ENCODE results near the gene LMO7.

Gene LMO7

DNA sequence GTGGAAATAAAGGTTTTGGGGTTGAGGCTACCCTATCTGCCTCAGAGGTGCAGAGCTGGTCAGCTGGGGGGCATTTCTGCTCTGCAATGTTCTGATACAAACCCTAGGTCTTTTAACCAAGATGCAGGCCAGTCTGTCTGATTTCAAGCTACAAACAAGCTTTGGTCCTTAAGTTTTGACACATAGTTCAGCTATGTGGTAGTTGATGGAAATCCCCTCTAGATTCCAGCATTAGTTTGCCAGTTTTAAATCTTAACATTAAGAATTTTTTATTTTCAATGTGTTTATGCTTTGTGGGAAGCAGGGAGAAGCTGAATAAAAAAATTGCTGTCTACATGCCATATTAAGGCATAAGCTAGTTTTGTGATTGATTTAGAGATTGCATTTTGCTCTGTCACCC, 225.7 kb downstream of the LMO7 start:
- no peak for DNase-seq

DNA sequence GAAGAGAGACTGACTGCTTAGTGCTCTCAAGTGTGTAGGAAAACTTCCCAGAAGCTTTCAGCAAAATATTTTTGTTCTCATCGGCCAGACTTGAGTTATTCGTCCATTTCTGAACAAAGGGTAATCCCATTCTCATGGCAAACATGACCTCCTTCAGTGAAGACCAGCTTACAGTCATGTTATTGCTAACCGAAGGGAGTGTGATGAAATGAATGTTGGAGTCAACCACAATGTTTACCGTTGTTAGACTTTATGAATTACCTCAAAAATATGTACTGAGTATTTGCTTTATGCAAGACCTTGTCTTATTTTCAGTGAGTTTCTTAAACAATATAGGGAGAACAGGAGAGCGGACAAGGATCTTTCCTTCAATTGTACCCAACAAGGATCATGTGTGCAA, 228.6 kb downstream of the LMO7 start:
- DNase-seq, result no peak

DNA sequence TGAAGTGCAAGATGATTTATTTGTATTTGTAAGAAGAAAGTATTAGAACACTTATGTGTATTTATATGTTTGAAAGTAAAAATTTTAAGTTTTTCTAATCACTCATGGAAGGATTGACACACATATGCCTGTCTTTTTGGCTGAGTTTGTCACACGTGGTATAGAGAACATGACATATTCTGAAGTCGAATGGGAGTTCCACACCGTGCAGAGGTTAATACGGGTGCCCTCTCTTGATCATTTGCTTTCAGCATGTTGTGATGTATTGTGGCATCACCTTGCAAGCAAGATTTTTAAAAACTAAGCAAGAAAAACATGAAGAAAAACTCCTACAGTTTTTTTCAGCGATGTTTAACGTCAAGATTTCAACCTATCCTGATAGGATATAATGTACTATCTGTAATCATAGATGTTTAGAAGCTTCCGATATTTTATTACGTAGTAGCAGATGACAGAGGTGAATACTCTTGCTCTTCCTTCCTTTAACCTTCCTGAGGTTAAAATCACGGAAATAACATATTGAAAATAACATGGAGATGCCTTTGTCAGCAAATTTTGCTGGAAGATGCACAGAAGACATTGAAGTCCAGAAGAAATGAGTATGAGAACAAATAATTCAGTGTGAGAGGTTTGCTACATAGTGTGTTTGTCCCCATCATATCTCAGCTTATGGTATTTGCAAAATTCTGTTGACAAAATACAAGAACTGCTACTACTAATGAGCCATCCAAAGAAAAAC, 231.4 kb downstream of the LMO7 start:
- DNase-seq, result no peak

DNA sequence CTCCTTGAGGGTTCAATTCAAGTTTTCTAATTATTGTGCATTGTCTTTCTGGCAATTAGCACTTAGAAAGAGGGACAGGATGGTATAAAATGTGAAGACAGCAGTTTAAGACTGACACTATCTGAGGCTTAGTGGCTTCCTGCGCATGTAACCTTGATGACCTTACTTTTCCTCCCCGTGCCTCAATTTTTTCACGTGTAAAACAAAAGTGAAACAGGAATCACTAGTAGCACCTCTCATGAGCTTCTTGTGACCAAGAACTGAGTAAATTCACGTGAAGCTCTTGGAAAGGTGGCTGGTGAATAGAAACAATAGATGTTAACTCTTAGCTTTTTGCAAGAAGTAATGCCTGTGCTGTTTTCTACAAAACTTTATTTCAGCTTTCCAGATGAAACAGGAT, 233.9 kb downstream of the LMO7 start:
- DNase-seq, result no peak

DNA sequence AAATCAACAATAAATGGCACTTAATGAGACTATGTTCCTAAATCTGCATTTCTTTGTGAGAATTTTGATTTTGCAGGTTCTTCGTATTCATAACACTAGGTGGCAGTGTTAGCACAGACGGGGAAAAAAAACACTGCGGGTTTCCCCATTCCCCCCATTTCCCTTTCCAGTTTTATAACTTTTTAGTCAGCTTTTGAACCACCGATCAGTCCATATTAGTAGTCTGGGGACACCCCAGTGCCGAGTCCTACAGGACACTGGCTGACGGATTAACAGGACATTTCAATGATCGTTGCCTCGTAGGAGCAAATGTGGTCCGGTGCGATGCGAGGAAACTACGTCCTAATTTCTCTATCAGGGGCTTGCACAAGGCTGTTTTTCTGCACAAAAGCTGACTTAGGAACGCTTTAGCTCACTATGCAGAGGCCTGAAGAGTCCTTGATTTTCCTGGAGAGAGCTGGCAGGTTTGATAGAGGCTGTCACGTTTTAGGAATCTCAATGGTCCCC, 234.3 kb downstream of the LMO7 start:
- no peak for DNase-seq

DNA sequence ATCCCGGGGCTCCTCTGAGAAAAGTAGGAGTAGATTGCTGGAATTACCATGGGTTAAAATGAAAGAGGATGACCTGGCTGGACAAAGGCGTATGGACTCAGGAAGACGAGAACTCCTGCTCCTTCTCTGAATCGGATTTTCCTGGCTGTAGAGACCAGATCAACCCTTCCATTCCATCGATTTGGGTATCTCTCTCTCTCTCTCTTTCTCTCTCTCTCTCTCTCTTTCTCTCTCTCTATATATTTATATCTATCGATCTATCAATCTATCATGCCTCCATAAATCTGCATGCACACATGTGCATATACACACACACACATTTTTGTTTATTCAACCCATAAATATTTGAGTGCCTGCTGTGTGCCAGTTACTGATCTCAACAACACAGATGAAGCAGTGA, 234.9 kb downstream of the LMO7 start:
- DNase-seq, result no peak

DNA sequence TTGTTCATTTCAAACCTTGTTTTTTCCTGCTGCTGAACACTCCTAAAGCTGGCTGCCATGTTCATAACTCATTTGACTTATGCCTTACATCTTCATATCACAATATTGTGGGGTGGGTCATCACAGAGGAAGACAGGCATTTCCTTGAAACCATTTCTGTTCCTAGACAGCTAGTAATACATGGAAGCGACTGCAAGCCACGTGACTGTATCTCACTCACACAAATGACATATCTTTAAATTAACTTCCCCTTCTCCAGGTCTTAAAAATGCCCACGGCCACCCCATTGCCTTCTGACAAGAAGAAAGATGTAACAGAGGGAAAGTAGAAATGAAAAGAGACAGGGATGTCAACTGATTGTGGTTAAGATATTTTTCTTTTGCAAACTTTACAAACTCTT, 236.8 kb downstream of the LMO7 start:
- DNase-seq, result no peak

DNA sequence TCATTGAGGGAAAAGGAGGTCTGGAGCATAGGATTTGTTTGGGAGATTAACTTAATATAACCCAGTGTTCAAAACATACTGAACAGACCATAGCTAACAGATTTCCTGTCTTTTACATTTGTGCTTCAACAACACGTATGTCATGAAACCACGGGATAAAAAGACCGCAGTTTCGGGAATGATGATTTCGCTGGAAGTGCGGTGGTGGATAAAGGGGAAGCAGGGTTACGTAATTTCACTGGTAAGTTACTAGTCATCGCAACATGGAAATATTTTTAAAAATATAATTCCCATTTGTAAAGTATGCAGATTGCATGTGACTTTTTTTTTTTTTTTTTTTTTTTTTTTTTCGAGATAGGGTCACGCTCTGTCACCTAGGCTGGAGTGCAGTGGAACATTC, 237.4 kb downstream of the LMO7 start:
- no peak for DNase-seq

DNA sequence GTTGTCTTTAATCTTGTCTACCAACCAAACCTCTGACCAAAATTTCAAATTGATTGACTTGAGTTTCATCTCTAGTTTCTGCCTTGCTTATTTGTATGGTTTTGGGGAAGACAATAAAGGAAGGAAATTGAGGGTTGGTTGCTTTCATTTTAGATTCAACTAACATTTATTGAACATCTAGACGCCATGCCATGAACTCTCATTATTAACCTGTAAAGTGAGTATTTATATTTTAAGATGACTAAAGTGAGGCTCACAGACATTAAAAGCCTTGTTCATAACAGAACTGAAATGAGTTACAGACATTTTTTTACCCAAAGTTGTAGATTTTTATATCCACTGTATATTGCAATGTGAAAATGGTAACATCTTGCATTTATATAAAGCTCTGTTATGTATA, 239.3 kb downstream of the LMO7 start:
- no peak for DNase-seq

DNA sequence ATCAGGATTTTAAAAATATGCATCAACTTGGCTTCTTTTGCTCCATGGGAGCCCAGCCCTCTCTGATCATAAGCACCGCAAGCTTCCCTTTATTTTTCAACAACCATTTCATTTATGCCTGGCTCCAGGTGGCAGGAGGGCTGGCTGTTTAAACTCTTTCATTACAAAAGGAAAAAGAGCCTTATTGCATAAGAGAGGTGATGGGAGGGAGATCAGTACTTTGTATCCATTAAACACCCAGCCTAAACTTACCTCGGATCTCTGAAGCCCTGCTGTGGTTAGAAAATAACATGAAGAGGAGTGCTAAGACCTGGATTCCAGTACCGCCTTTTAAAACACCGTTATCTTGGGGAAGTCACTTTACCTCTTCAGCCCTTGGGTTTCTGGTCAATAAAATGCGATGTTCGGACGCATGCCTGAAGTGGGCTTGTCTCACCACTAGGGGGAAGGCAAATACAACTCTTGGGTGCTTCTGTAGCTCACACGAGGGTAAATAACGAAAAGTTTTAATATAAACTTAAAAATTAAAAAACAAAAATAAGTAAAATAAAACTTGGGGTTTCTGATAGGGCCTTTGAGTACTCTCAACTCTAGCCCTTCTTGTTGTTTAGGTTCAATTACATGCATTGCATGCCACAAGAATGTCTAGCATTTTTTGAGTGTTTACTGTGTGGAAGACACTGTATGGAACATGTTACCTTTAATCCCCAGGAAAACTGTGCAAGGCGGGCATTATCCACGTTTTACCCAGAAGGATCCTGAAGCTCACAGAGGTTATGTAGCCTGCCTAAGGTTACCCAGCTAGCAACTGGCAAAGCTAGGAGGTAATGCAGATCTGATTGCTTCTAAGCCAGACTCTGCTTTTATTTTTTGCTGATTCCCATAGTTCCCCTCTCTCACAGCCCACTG, 240.3 kb downstream of the LMO7 start:
- peak; percentile 30 for DNase-seq

DNA sequence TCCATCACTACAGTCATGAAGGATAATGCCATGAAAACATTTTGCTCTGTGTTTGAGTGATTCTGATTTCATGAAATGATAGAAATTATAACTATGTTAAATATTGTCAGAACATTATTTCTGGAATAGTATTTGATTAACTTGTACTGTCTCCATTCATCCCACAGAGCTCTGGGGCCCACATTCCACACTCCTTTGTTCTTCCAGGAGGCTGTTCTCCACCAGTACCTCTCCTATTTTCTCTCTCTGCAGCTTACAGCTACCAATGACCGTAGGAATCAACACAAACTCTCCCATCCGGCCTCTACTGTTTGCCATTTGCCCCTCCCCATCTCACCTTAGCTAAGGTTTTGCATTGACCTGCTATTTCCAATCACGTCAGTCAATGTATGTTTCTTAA, 240.9 kb downstream of the LMO7 start:
- DNase-seq, result no peak

DNA sequence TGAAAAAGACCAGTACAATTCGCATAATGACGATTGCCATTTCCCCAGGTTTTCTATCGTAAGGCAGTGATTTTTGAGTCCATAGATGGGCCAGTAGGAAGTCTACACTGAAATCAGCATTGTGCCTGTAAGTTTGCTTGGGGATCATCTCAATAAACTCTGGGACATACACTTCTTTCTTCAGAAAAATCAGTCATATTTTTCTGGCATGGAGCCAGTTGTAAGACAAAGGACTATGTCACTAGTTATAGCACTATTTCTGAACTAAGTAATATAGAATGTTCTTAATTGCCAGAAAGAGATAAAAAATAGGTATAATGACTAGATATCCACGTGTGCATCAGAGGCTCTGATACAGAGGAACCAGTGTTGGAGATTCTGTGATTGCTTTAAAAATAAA, 243.5 kb downstream of the LMO7 start:
- no peak for DNase-seq

DNA sequence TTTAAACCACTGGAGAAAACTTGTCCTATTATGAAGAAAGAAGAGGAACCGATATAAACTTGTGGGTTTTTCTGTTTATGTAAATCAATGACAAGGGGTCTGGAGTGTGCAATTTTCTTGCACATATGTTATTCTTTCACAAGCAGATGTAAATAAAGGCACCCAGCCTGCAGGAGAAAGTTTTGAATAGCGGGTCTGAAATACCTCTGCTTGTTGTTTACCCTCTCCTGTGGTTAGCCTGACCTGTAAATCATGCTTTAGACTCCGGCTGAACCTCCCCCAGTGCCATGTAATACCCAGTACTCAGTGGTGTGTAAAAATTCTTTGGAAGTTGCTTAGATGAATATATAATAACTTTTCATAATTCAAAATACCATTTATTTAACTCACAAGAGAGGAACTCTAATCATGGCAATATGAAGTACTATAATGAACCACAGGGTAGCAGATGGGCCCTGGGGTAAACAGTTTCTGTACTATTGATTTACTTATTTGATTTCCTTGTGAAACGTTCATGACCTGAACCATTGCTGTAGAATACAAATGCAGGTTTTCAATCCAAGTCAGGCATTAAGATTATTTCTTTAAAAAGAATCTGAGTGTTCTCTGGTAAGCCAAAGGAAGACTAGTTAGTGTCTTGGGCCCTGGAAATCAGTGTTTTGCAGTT, 245.1 kb downstream of the LMO7 start:
- DNase-seq, result no peak

DNA sequence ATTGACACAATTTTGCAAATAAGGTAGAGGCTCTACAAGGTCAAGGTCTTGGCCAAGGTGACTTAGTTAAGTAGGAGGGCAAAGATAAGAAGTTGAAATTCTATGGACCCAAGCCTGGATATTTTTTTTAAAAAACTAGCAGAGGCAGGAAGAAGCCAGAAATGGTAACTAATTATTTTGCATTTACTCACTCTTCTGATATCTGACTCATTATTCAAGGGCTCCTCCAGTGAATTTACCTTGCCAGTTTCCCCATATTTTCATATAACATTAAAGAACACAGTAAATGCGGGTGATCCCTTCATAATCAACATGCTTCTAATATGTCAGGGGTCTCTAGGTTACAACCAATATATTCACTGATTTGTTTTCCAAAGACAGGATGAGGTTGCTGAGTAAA, 246.1 kb downstream of the LMO7 start:
- no peak for DNase-seq

DNA sequence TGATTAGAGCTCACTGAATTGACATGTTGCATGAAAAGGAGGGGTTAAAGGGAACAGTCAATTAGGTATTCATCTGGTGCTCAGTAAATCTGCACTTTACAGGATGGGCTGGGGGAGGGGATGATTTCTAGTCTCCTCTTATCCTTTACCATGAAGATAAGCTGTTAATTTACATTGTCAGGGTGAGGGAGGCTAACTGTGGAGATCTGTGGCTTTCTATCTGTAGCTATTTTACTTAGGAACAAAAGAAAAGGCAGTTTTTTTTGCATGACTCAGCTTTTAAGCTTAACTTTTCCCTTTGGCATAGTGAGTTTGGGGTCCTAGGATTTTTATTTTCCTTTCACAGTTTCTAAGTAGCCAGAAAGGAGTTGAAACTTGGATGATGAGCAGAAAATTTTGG, 253.3 kb downstream of the LMO7 start:
- no peak for DNase-seq

DNA sequence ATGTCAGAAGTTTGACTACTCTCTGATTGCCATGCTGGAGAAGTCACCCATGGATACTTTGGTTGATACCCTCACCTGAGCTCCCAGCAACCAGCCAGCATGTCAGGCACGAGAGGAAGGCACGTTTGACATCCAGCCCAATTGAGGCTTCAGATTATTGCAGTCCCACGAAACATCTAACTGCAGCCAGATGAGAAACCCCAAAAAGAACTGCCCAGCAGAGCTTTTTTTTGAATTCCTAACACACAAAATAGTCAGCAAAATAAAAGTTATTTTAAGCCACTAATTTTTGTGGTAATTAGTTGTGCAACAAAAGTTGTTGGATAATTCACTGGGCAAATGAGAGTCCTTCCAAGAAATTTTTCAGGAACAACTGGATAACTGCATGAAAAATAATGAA, 259.0 kb downstream of the LMO7 start:
- DNase-seq, result no peak

DNA sequence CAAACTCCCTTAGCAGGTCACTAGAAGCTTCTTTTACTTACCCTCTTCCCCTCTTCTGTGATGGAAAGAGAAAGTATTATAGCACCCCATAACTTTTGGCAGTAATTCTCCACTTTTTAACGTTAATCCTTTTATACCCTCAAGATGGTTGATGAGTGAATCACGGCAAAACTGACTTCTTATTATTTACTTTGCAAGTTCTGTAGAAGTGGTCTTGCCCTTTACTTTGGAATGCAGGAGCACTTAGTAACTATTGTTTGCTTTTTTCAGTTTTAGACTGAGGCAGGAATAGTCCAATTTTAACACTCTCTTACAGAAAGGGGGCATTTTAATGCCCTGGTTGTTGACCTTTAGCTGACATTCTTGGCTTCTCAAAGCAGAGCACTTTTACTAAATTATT, 260.1 kb downstream of the LMO7 start:
- DNase-seq, result no peak

DNA sequence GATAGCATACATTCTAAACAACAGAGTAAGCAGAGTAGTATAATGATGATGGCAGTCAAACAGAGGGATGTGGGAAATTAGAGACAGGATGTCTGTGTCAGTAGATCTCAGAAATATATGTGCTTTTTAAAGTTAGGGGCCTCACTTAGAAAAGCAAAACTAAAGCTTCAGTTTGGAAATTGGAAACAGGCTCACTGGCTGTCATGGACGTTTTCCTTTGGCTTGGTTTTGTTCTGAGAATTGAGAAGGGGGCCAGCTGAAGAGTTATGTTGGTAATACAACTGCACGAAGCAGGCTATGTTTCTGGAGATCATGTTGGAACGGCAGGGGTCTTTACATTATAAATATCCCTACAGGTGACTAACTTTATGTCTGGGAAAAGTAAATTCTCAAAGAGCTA, 261.3 kb downstream of the LMO7 start:
- DNase-seq, result no peak

DNA sequence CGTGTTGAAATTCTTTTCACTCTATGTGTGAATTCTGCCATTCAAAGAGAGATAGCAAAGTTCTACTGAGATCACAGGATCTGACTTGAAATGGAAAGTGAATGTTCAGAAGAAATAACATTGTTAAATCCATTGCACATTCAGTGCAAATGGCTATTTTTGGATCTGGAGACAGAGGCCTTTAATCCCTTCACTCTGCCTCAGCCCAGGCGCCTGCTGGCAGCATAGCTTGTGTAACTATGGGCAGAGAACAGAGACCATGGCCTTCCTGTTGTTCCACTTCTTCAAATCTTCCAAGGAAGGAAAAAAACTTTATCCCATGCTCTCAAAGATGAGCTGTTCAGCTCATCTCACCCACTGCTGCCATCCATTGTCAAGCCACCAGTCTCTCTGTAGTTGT, 265.4 kb downstream of the LMO7 start:
- DNase-seq, result no peak

DNA sequence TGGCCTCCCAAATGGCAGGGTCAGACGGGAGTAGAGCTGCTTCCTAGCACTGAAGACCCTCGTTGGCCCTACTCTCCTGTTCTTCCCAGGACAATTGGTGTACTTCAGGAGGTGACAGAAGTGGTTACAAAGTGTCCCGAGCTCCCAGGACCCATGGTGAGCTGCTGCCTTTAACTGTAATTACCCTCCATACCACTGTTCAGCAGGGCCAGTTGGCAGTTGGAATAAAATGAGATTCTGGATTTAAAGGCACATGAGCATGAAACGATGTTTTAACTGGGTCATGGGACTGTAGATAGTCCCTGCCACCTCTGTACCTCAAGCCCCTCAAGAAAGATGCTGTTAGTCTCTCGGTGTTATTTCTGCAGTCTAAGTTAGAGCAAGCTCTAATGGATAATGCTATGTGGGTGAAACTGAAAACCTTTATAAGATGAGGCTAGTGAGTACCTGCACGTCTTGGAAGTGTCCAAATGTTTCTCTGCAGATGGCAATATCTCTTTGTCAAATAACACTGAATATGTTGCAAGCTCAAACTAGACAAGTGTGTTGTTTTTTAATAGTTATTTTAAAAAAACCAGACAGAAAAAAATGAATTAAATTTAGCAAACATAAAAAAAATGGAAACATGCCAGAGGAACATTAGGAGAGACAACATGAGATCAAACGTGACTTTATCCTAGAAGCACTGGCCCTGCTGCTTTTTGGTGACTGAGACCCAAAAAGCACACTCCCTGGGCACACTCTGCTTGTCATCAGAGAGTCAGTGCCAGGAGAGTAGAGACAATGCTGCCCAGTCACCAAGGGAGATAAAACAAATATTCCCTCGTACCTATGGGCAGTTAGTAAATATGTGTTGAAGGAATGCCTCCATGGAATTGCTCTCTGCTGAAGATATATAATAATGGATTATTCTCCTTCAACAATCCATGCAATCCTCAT, 266.3 kb downstream of the LMO7 start:
- no peak for DNase-seq

DNA sequence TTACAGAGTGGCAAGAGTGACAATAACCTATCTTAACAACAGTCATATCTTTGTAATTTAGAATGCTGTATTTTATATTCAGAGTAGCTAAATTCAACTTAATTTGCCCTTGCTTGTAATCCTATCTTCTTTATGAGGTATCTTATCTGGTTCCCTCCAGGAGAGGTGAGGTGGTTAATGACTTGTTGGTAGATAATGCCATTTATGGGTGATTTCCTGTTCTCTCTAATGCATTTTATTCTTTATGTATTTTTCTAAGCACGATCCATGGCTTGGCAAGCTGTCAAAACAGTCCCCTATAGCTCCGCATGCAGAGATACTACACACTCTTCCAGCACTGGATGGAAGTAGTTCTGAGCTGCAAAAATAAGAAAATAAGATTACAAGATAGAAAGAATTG, 267.9 kb downstream of the LMO7 start:
- peak; percentile 64 for DNase-seq

DNA sequence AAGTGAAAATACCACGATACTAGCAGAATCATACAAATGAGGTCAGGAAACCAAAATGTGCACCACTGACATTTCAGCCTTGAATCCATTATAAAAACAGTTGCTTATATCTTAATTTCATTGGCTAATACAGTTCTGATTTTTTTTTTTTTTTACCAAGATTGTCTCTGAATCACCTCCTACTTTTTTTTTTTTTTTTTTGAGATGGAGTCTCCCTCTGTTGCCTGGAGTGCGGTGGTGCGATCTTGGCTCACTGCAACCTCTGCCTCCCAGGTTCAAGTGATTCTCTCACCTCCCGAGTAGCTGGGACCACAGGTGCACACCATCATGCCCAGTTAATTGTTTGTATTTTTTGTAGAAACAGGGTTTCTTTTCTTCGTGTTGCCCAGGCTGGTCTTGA, 270.2 kb downstream of the LMO7 start:
- no peak for DNase-seq

DNA sequence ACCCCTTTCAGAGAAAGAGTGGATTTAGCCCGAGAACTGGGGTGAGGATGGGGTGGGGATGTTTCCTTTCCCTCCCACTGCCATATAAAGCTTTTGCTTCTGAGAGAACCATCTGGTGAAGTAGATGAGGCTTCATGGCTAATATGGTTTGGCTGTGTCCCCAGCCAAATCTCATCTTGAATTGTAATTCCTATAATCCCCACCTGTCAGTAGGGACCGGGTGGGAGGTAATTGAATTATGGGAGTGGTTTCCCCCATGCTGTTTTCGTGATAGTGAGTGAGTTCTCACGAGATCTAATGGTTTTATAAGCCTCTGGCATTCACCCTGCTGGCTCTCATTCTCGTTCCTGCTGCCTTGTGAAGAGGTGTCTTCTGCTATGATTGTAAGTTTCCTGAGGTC, 270.9 kb downstream of the LMO7 start:
- DNase-seq, result no peak
